ENCODE data around the gene MAGEC1.

DNA sequence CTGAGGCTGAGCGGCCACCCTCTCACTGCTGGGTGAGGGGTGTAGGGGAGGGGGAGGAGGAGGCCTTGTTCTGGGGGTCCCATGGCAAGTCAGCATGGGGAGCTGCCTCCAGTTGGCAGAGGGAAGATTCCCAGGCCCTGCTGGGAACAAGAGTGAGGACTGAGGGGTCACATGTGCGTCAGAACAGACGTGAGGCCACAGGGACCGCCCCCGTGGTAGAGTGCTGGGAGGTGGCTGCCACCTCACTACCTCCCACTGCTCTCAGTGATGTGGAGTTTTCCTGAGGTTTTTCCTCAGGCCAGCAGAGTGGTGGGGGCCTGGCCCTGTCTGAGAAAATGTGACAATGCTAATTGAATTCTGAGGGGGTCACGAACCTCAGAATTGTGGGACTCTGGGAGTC, 568 bp downstream of the MAGEC1 start:
- TF ChIP-seq, protein P1, sequence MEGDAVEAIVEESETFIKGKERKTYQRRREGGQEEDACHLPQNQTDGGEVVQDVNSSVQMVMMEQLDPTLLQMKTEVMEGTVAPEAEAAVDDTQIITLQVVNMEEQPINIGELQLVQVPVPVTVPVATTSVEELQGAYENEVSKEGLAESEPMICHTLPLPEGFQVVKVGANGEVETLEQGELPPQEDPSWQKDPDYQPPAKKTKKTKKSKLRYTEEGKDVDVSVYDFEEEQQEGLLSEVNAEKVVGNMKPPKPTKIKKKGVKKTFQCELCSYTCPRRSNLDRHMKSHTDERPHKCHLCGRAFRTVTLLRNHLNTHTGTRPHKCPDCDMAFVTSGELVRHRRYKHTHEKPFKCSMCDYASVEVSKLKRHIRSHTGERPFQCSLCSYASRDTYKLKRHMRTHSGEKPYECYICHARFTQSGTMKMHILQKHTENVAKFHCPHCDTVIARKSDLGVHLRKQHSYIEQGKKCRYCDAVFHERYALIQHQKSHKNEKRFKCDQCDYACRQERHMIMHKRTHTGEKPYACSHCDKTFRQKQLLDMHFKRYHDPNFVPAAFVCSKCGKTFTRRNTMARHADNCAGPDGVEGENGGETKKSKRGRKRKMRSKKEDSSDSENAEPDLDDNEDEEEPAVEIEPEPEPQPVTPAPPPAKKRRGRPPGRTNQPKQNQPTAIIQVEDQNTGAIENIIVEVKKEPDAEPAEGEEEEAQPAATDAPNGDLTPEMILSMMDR (IDR thresholded peaks at IDR 0.05 in 4 of 5, conservative IDR thresholded peaks at IDR 0.05 in 1 of 5): no peak
- TF ChIP-seq POLR2A (IDR thresholded peaks at IDR 0.05): no peak

Data from gastrocnemius medialis (tissue), 4 donors.